ENCODE results near the gene ZNF891.

The ZNF891 gene

DNA sequence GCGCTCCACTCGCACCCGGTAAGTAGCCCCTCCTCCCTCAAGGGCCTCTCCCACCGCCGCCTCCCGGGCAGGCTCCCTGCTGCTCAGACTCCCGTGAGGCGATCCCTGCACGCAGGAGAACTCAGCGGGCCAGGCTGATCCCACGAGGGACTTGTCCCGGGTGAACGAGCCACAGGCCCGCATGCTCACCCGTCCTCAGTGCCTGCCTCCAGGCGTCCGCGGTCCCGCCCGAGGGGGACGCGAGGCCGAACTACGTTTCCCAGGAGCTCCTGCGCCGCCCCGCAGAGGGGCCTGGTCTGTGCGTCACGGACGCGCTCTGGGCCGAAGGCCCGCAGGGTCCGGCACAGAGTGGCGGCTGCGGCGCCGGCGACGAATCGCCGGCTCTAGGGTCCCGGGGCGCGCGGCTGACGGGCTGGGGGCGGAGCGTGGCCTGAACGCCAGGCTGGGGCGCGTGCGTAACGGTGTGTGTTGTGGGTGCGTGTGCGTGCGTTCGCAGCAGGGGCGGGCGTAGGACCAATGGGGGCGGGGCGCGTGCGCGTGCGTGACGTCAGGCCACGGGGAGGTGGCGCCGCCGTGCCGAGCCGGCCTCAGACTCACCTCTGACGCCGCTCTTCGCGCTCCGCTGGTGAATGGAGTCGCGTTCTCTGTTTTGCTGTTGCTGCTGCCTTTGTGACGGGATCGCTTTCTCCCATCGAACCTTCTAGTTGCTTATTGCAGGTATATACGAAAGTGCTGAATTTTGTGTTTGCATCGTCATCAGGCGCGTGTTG lies at the start of gene ZNF891, which contains the start of gene ZNF10:
Gene ZNF891, minus strand, starts transcription at position 237 of the 770 bp plus-strand sequence. CDS start 8,356 bp downstream, outside the sequence.
Gene ZNF10, plus strand, starts transcription at position 590 of the 770 bp plus-strand sequence. CDS start 13,866 bp downstream, outside the sequence.
- DNase-seq (ENCODE audit: low spot score): peak; percentile 100

- no peak for DNase-seq (ENCODE audit: low spot score)
These were observed 44.8 kb upstream of the ZNF891 start for GRCh38 chr12:133174901-133175300.

DNA sequence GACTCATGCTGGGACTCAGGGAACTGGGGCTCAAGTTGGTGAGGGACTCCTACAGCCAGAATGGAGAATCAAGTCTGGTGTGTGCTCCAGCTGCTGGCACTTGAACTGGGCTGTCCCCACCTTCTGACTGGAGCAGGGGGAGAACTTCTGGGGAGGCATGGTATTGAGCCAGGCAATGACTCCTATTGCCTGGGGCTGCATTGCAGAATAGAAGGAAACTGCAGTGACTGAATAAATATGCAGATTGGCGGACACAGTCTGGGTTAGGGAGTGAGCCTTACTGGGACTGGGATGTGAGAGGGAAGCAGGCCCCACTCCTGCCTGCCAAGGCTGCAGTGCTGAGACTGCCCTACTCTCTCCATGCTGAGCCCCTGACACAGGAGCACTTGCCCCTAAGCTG lies 42.4 kb upstream of the ZNF891 start:
- no peak for DNase-seq (ENCODE audit: low spot score)

DNA sequence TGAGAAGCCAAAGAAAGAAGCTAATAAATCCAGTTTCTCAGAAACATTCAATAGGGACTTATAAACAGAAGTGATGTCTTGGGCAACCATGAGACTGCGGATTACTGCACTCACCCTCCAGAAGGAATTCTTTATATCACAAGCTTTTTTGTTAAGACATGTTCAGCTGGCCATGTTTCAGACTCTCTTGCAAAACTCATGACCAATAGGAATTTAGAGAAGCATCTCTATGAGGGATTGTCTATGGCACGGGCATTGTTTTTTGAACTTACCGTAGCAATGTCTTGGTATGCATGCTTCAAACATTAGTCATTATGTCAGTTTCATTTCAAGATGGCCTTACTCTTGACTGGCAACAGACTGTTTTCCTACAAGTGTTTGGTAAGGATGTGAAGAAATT lies 35.7 kb upstream of the ZNF891 start:
- DNase-seq (ENCODE audit: low spot score): no peak

DNA sequence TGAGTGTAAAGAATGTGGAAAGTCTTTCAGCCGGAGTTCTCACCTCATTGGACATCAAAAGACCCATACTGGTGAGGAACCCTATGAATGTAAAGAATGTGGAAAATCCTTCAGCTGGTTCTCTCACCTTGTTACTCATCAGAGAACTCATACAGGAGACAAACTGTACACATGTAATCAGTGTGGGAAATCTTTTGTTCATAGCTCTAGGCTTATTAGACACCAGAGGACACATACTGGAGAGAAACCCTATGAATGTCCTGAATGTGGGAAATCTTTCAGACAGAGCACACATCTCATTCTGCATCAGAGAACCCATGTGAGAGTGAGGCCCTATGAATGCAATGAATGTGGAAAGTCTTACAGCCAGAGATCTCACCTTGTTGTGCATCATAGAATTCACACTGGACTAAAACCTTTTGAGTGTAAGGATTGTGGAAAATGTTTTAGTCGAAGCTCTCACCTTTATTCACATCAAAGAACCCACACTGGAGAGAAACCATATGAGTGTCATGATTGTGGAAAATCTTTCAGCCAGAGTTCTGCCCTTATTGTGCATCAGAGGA lies 26.1 kb upstream of the ZNF891 start:
- DNase-seq (ENCODE audit: low spot score): no peak

GRCh38 chr12:133145981-133146380 lies 15.9 kb upstream of the ZNF891 start:
- DNase-seq (ENCODE audit: low spot score): no peak

- DNase-seq (ENCODE audit: low spot score): no peak
These were observed 5.7 kb upstream of the ZNF891 start for GRCh38 chr12:133135747-133136146.

GRCh38 chr12:133130808-133131128 lies 694 bp upstream of the ZNF891 start:
- DNase-seq (ENCODE audit: low spot score): no peak

GRCh38 chr12:133129368-133130037 lies 571 bp downstream of the ZNF891 start:
- DNase-seq (ENCODE audit: low spot score): no peak

GRCh38 chr12:133124674-133125073 lies 5.4 kb downstream of the ZNF891 start:
- no peak for DNase-seq (ENCODE audit: low spot score)

GRCh38 chr12:133120385-133121191 lies 9.5 kb downstream of the ZNF891 start:
- DNase-seq (ENCODE audit: low spot score): no peak

GRCh38 chr12:133108150-133108549 lies 21.9 kb downstream of the ZNF891 start:
- DNase-seq (ENCODE audit: low spot score): no peak

- DNase-seq (ENCODE audit: low spot score): no peak
These were observed 23.0 kb downstream of the ZNF891 start for GRCh38 chr12:133107121-133107520.

DNA sequence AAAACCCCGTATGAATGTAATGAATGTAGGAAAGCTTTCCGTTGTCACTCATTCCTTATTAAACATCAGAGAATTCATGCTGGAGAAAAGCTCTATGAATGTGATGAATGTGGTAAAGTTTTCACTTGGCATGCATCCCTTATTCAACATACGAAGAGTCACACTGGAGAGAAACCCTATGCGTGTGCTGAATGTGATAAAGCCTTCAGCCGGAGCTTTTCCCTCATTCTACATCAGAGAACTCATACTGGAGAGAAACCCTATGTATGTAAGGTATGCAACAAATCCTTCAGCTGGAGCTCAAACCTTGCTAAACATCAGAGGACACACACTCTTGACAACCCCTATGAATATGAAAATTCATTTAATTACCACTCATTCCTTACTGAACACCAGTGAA lies 23.8 kb downstream of the ZNF891 start:
- DNase-seq (ENCODE audit: low spot score): no peak

- no peak for DNase-seq (ENCODE audit: low spot score)
These were observed 24.5 kb downstream of the ZNF891 start for GRCh38 chr12:133105620-133106019.

DNA sequence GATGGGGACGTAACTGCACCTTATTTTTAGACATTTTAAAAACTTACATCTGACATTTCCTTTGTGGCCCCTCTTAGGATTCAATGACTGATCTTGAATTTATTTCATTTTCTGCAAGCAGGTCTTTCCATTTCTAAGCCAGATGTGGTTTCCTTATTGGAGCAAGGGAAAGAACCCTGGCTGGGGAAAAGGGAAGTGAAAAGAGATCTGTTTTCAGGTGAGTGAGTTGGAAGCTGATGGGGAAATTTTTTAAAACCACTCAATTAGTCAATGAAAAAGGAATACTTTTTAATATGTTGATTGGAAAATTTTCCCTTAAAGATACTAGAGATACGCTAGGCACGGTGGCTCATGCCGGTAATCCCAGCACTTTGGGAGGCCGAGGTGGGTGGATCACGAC lies 46.7 kb downstream of the ZNF891 start:
- DNase-seq (ENCODE audit: low spot score): no peak

GRCh38 chr12:133081159-133081780 lies 48.8 kb downstream of the ZNF891 start:
- DNase-seq (ENCODE audit: low spot score): no peak

DNA sequence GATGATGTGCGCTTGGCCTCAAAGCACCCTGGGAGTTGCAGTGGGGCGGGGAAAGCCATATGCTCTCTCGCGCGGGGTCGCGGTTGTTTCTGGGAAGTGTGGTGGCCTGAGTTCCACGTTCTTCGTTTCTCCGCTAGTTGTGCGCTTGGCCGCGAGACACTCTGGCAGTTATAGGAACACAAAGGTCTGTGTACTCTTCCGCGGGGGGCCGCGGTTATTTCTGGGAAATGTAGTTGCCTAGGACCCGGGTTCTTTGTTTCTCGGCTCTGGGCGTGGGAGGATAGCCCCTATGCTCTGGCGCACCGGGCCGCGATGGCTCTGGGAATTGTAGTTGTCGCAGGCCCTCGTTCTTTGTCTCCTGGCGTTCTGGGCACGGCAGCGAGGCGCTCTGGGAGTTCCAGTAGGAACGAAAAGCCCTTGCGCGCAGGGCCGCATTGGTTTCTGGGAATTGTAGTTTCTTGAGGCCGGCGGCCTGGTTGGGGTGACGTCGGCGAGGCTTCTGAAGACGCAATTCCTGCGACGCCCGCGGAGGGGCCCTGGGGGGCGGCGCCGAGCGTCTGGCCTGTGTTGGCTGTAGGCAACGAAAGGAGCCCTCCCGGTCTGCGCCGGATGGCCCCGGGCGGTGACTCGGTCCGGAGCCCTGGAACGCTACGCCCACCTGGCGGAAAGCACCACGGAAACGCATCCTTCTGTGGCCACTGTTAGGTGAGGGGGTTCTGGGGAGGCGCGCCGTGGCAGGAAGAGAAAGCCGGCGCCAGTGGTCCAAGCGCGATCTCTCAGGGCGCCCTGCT lies 49.5 kb downstream of the ZNF891 start, which contains the start of gene ZNF140:
Gene ZNF140, plus strand, starts transcription at position 556 of the 791 bp plus-strand sequence. CDS start 398 bp downstream, outside the sequence.
- peak; percentile 99 for DNase-seq (ENCODE audit: low spot score)

DNA sequence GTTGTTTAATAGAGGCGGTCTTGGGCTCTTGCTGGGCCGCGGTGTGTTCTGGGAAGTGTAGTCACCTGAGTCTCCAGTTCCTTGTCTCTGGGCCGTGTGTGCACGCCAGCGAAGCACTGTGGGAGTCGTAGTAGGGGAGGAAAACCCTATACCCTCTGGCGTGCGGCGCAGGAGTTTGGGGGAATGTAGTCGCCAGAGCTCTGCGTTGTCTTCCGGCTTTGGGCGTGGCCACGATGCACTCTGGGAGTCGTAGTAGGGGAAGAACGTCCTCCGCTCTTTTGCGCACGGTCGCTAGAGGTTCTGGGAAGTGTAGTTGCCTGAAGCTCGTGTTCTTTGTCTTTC lies 50.1 kb downstream of the ZNF891 start:
- DNase-seq (ENCODE audit: low spot score): peak; percentile 98

DNA sequence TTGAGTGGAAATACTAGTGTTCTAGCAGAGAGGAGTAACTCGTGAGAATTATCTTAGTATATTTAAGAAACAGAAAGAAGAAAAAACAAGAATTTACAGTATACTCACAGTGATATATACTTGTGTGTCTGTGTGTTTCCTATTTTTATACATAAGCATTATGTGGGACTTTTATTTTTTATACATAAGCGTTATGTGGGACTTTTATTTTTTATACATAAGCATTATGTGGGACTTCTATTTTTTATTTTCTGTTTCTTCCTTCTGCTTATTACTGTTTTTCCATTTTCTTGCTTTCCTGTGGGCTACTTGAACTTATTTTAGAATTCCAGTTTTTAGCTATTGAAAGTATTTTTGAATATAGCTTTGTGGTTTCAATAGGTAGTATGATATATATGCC lies 56.2 kb downstream of the ZNF891 start:
- no peak for DNase-seq (ENCODE audit: low spot score)

- no peak for DNase-seq (ENCODE audit: low spot score)
These were observed 66.5 kb downstream of the ZNF891 start for GRCh38 chr12:133063556-133063955.

Measured in ecto neural progenitor cell (in vitro differentiated cells).